Naive B cell (primary cell): ENCODE measurements around the gene PLPP3. TPM values are rescaled to one million over a fixed set of nuclear protein-coding genes. Genes with fewer than 3 reads are reported as not detected.

Source experiments
- ATAC-seq, 2 donors: fragments of 150-1000 bp; cut with Tn5 transposase; 2 replicates each; pipeline ENCODE4 v1.10.0; 2021; ENCODE audit warnings: low read depth in 2 of 2, mild to moderate bottlenecking in 2 of 2, moderate library complexity in 2 of 2
- DNase-seq: peaks from one replicate; pipeline ENCODE4 v3.0.0; 2022
- H3K27ac Mint-ChIP-seq, 6 donors: one replicate each; pipeline ENCODE4 v1.8.0; 2020 to 2022; ENCODE audit warnings: mild to moderate bottlenecking in 6 of 6, mixed read lengths in 6 of 6, moderate library complexity in 5 of 6, inconsistent platforms in 2 of 6
- H3K27me3 Mint-ChIP-seq, 3 donors: one replicate each; pipeline ENCODE4 v1.8.0; 2021 to 2022; ENCODE audit warnings: mixed read lengths in 3 of 3, mild to moderate bottlenecking in 1 of 3
- H3K36me3 Mint-ChIP-seq, 2 donors: one replicate each; pipeline ENCODE4 v1.8.0; 2020 to 2022; ENCODE audit warnings: mixed read lengths in 2 of 2, inconsistent platforms in 1 of 2, mild to moderate bottlenecking in 1 of 2
- H3K4me1 Mint-ChIP-seq, 3 donors: one replicate each; pipeline ENCODE4 v1.8.0; 2020 to 2022; ENCODE audit warnings: mixed read lengths in 3 of 3, inconsistent platforms in 1 of 3, mild to moderate bottlenecking in 1 of 3, moderate library complexity in 1 of 3
- H3K4me3 Mint-ChIP-seq, 8 donors: one replicate each; pipeline ENCODE4 v1.8.0; 2020 to 2022; ENCODE audit warnings: mild to moderate bottlenecking in 8 of 8, mixed read lengths in 8 of 8, moderate library complexity in 8 of 8, inconsistent platforms in 2 of 8
- H3K9me3 Mint-ChIP-seq, 7 donors: one replicate each; pipeline ENCODE4 v1.8.0; 2020 to 2022; ENCODE audit warnings: mixed read lengths in 7 of 7, mild to moderate bottlenecking in 5 of 7, inconsistent platforms in 2 of 7, moderate library complexity in 1 of 7
- polyA plus RNA-seq, 6 donors: library from polyadenylated mRNA; unstranded; fragments of 300-500 nt; fragmentation: Illumina TruSeq; gene quantifications; one replicate each; pipeline ENCODE4 v1.2.3, GENCODE V29; 2021; ENCODE audit warnings: low read depth in 6 of 6

Gene PLPP3
- polyA plus RNA-seq, 6 donors from 2014 or later, result 1.00 to 2.6 (median 1.5) TPM

DNA sequence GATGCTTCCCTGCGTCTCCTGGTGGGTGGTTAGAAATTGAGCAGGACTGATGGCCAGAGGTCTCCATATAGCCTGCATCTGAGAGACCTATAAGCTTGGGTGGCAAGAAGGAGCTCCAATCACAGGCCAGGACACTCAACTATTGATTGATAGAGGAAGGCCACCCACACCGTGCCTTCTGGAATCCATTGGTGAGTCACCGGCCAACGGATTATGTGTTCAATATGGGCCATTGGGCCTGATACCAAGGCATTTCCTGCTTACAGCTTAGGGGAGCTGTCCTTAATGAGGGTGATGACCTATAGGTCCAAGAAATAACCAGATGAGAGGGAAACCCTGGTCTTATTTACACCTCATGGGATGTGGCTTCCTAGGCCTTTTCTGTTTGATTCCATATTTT is 115.1 kb downstream of the PLPP3 start:
- no peak for DNase-seq
- Mint-ChIP-seq H3K9me3 (no peaks in the 10 kb centered on the region), H3K4me1 (peaks cover 2 to 8% (median 4%) of the 10 kb centered on the region in 3 donors), H3K27ac (no peak overlapping the region), H3K4me3 (no peak overlapping the region), H3K36me3 (peaks cover 0 to 7% of the 10 kb centered on the region in 2 donors), H3K27me3 (peaks cover 0 to 7% (median 5%) of the 10 kb centered on the region in 3 donors)
- no peak for ATAC-seq

- H3K36me3 Mint-ChIP-seq, result peaks cover 0 to 7% of the 10 kb centered on the region in 2 donors
- peaks cover 0 to 9% (median 8%) of the 10 kb centered on the region in 3 donors for H3K27me3 Mint-ChIP-seq
- no peak overlapping the region for H3K4me3 Mint-ChIP-seq
- ATAC-seq, result no peak
- no peak overlapping the region for H3K27ac Mint-ChIP-seq
- no peaks in the 10 kb centered on the region for H3K9me3 Mint-ChIP-seq
- DNase-seq, result no peak
- H3K4me1 Mint-ChIP-seq, result peaks cover 0 to 8% (median 4%) of the 10 kb centered on the region in 3 donors
These were observed 116.0 kb downstream of the PLPP3 start for GRCh38 chr1:56463376-56463775.

- Mint-ChIP-seq H3K9me3 (no peaks in the 10 kb centered on the region), H3K27ac (no peak overlapping the region), H3K4me1 (peaks cover 0 to 8% (median 4%) of the 10 kb centered on the region in 3 donors), H3K27me3 (peaks cover 0 to 17% (median 13%) of the 10 kb centered on the region in 3 donors), H3K4me3 (no peak overlapping the region), H3K36me3 (peaks cover 0 to 7% of the 10 kb centered on the region in 2 donors)
- DNase-seq (no peak), ATAC-seq (no peak)
These were observed 117.2 kb downstream of the PLPP3 start for GRCh38 chr1:56462209-56462608.

GRCh38 chr1:56461158-56462127 is 117.9 kb downstream of the PLPP3 start:
- Mint-ChIP-seq H3K4me1 (peaks cover 0 to 8% (median 4%) of the 10 kb centered on the region in 3 donors), H3K36me3 (peaks cover 0 to 7% of the 10 kb centered on the region in 2 donors), H3K27me3 (peaks cover 0 to 17% (median 13%) of the 10 kb centered on the region in 3 donors), H3K9me3 (no peaks in the 10 kb centered on the region), H3K27ac (peak overlapping the region in 1 of 6 donors; percentile 41), H3K4me3 (peak overlapping the region in 1 of 8 donors; percentile 43)
- ATAC-seq (no peak), DNase-seq (no peak)

DNA sequence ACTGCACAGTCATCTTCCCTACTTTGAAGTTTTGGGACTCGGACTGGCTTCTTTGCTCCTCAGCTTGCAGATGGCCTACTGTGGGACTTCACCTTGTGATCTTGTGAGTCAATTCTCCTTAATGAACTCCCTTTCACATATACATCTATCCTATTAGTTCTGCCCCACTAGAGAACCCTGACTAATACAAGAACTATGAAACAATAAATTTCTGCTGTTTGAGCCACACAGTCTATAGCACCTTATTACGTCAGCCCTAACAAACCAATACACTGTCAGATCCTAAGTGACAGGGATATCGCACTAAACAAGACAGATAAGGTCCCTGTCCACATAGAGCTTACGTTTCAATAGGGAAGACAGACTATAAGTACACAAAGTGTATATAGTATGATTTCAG is 120.1 kb downstream of the PLPP3 start:
- Mint-ChIP-seq H3K27me3 (peaks cover 0 to 13% (median 10%) of the 10 kb centered on the region in 3 donors), H3K9me3 (no peaks in the 10 kb centered on the region), H3K27ac (no peak overlapping the region), H3K4me3 (no peak overlapping the region), H3K4me1 (peaks cover 4 to 8% (median 4%) of the 10 kb centered on the region in 3 donors), H3K36me3 (no peaks in the 10 kb centered on the region)
- ATAC-seq, result no peak
- DNase-seq, result no peak

GRCh38 chr1:56457756-56458375 is 121.5 kb downstream of the PLPP3 start:
- peaks cover 0 to 13% (median 10%) of the 10 kb centered on the region in 3 donors for H3K27me3 Mint-ChIP-seq
- DNase-seq (no peak), ATAC-seq (no peak)
- H3K4me3 Mint-ChIP-seq, result no peak overlapping the region
- no peaks in the 10 kb centered on the region for H3K36me3 Mint-ChIP-seq
- H3K9me3 Mint-ChIP-seq, result no peaks in the 10 kb centered on the region
- H3K4me1 Mint-ChIP-seq, result peaks cover 4 to 15% (median 4%) of the 10 kb centered on the region in 3 donors
- H3K27ac Mint-ChIP-seq, result no peak overlapping the region

DNA sequence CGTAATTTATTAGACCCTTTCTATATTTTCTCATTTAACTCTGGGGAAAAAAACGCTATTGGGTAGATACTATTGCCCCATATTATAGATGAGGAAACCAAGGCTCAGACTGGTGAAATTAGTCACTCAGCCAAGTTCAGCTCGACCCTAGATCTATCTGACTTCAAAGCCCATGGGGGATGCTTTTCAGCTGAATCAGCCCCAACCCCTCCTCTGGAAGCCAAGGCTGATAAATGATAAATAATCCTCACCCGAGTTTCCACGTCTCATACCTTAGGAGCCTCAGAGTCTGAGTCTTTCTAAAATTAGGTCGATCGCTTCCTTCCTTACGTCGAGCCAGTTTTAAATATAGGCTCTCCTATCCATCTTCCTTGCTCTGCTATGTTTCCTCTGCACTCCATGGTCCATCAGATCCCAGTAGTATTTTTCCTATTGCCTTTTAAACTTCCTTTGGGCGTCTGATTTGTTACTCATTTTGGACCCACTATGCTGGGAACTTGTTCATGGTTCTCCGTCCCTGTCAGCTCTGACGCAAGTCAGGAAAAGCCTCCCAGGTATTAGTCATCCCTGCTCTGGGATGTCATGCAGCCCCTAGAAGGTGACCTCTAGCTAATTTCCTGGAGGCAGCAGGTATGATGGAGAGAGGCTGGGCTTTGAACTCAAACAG is 122.8 kb downstream of the PLPP3 start:
- peaks cover 0 to 6% (median 4%) of the 10 kb centered on the region in 3 donors for H3K4me1 Mint-ChIP-seq
- ATAC-seq, result no peak
- no peaks in the 10 kb centered on the region for H3K9me3 Mint-ChIP-seq
- no peaks in the 10 kb centered on the region for H3K36me3 Mint-ChIP-seq
- no peak for DNase-seq
- peak overlapping the region in 1 of 8 donors; percentile 36 for H3K4me3 Mint-ChIP-seq
- H3K27me3 Mint-ChIP-seq, result peaks cover 0 to 15% (median 9%) of the 10 kb centered on the region in 3 donors
- H3K27ac Mint-ChIP-seq, result no peak overlapping the region

DNA sequence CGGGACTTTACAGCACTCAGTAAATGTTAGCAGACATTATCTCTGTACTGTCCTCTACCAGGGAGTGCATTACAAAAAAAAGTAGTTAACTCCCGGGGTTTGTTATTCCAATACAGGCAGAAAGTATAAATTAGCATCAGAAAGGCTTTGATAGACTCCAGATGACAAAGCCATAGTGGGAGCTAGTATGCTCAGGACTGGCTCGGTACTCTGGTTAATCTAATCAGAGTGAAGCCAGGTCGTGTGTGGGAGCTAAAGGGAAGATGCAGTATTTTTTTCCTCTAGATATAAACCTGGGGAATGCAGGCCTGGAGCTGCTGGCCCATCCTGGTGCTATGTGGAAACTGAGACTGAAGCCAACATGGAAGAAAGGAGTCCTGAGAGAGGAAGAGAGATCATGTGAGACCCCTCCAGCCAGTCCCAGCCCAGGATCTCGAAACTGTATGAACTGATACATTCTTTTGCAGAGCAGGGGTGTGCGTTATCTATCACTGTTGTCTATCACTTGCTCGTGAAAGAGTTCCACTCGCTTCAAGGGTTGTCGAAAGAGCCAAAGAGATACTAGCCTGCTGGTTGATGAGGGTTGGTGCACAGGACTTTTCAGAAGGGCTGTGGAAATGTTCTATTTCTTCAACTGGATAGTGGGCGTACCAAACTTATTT is 125.8 kb downstream of the PLPP3 start:
- Mint-ChIP-seq H3K27ac (no peak overlapping the region), H3K27me3 (peaks cover 0 to 16% (median 12%) of the 10 kb centered on the region in 3 donors), H3K4me1 (peaks cover 0 to 6% (median 4%) of the 10 kb centered on the region in 3 donors), H3K36me3 (no peaks in the 10 kb centered on the region), H3K4me3 (no peak overlapping the region), H3K9me3 (no peaks in the 10 kb centered on the region)
- DNase-seq (no peak), ATAC-seq (no peak)

GRCh38 chr1:56453016-56453415 is 126.3 kb downstream of the PLPP3 start:
- no peak overlapping the region for H3K27ac Mint-ChIP-seq
- peaks cover 0 to 6% (median 4%) of the 10 kb centered on the region in 3 donors for H3K4me1 Mint-ChIP-seq
- peaks cover 0 to 11% (median 9%) of the 10 kb centered on the region in 3 donors for H3K27me3 Mint-ChIP-seq
- no peaks in the 10 kb centered on the region for H3K9me3 Mint-ChIP-seq
- DNase-seq, result no peak
- H3K4me3 Mint-ChIP-seq, result no peak overlapping the region
- no peaks in the 10 kb centered on the region for H3K36me3 Mint-ChIP-seq
- no peak for ATAC-seq

GRCh38 chr1:56452027-56453011 is 127.0 kb downstream of the PLPP3 start:
- DNase-seq (no peak), ATAC-seq (no peak)
- Mint-ChIP-seq H3K4me1 (peaks cover 0 to 6% (median 4%) of the 10 kb centered on the region in 3 donors), H3K9me3 (no peaks in the 10 kb centered on the region), H3K27me3 (peaks cover 0 to 7% (median 5%) of the 10 kb centered on the region in 3 donors), H3K36me3 (no peaks in the 10 kb centered on the region), H3K27ac (no peak overlapping the region), H3K4me3 (no peak overlapping the region)

- no peak for DNase-seq
- ATAC-seq, result no peak
- Mint-ChIP-seq H3K27ac (peak overlapping the region in 1 of 6 donors; percentile 6), H3K36me3 (no peaks in the 10 kb centered on the region), H3K4me3 (no peak overlapping the region), H3K27me3 (peaks cover 0 to 7% (median 5%) of the 10 kb centered on the region in 3 donors), H3K4me1 (peaks cover 0 to 6% (median 4%) of the 10 kb centered on the region in 3 donors), H3K9me3 (no peaks in the 10 kb centered on the region)
These were observed 127.9 kb downstream of the PLPP3 start for GRCh38 chr1:56451491-56451890.
